Activated CD8-positive, alpha-beta memory T cell treated with anti-CD3 and anti-CD28 coated beads for 1 hour (primary cell): ENCODE measurements around the gene ADAMTS9.

Experiments used
- DNase-seq, 2 donors: peaks; one replicate each; pipeline ENCODE4 v3.0.0-alpha.2; 2020; ENCODE audit warnings: low read depth in 1 of 2; ENCODE audit errors: extremely low read depth in 1 of 2

Gene ADAMTS9

DNA sequence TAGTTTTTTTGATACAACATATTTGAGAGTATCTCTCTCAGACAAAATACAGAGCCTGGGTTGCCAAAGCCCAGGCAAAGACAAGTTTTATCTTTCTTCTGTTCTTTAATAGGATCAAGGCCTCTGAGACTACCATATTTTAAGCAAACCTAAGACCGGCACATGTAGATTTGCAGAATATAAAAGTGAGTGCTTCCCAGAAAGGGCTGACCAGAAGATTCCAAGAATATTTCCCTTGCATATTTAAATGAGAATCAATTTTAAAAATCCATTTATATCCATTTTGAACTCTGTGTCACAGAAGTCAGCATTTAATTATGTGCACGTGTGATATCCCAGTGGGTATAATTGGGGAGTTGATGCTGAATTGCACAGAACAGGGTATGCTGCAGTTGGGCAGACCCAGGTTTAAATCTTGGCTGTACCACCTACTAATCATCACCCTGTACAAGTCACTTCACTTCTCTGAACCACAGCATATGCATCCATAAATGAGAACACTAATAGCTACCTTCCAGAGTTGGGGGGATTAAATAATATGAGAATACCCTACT lies 191.9 kb downstream of the ADAMTS9 start:
- no peak for DNase-seq

DNA sequence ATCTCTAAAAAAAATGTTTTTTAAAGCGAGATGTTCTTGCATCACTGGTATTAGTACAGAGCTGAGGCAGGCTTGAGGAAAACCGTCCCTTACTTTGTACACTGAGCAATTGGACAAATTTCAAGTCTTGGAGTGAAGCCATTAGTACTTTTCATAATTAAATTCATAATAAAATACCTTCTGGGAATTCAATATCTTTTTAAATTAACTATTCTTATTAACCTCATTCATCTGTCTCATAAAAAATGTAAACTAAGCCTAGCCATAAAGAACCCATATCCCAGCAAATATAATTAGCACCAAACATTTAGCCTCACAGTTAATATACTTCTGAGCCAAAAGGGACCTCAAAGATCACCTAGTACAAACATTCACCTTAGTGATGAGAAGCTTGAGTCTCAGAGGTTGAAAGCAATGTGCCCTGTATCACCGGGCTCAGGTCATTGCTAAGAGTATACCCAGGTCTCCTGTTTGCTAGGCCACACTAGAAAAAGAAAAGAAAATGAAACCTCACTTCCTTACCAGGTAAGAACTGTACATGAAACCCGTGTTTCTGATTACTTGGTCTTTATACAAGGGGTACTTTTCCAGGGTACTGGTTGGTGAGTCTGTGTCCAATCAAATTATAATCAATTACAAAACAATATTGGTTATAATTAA lies 192.5 kb downstream of the ADAMTS9 start:
- DNase-seq: no peak

DNA sequence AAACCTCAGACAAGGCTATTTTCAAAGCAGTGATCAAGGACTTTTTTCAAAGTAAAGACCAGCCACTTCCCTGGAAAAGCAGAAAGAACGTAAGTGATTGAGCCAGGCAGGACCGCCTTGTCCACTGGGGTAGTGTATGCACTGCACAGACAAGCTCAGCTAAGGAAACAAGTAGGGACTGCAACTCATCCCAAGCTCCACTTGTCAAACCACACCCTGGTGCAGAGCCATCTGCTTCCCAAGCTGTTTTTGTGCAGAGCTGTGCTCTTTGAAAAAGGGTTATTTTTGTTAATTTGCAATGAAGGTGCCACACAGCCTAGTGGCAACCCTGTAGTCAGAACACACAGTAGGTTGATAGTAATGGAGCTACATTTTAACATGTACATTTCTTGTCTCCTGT lies 193.3 kb downstream of the ADAMTS9 start:
- no peak for DNase-seq

DNA sequence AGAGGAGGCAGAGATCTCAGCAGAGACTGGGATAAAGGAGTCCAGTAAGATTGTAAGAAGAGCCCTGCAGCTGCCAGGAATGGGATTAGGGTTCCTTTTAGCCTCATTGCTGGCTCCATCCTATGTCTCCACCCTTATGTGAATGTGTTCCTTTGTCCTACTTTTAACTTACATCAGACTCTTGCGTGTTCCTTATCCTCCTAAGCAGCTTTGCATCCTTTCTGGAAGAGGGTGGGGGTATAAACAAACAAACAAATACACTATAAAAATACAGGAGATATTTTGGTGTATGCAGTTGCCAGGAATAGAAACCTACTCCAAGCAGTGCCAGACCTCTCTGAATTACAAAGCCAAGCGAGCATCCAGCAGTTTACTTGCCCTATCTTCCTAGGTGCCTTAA lies 194.7 kb downstream of the ADAMTS9 start:
- DNase-seq: no peak

DNA sequence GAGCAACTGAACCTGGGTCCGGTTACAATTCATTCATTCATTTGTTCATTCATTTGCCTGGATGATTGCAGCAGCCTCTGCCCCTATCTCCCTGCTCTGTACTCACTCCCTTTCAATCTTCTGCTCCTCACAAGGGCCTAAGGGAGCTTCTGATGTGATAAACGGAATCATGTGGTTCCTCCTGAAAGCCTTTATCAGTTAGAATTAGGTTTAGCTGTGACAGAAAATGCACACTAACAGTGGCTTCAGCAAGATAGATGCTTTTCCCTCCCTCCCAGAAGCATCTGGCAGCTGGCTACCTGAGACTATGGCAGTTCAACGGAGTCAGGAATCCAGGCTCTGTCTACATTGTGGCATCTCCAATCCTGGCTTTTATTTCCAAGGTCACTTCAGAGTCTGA lies 196.0 kb downstream of the ADAMTS9 start:
- no peak for DNase-seq

DNA sequence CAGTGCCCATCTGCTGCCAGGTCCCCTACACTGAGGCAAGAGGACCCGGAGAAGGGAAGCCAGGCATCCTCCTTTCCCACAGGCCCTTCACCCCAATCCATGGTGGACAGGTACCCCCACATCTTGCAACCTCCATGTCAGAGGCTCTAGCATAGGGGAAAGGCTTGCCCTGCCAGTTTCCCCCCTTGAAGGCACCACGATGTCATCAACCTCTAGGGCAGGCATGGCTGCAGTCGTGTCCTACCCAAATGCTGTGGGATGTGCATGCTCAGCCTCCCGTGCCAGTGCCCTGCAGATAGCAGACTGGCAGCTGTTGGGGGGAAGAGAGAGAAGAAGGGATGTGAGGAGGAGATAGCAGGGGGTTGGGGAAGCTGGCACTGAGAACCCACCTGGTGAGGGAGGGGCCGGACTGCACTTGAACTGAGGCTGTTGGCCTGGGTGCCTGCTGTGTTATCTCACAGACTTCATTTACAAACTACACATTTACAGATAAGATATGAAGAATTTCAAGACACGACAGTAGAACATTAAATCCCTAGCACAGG lies 197.5 kb downstream of the ADAMTS9 start:
- DNase-seq: no peak

DNA sequence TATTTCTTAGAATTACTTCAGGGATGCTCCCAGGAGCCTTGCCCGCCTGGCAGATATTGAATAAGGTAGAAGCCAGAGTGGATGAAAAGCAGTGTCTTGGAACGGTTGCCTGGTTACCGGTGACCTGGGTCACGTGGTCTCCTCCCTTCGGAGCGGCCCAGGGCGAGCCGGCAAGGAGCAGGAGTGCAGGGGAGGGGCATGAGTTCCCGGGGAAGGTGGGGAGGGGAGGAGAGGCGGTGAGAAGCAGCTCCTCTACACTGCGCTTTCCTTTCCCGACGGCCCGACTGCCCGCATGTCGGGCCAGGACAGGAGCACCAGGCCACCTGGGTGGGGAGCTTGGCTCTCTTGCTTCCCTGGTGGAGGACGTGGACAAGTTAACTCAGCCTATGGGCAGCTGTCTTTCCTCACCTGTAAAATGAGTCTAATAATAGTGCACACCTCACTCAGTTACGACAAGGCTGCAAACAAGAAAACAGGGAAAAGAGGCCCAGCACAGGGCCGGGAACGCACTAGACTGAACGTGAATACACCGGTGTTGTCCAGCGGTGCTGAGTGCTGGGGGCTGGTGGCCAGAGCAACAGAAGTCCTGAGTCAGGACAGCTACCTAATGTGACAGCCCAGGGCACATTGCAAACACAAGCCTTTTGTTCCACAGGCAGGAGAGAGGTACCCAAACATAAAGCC lies 198.3 kb downstream of the ADAMTS9 start:
- no peak for DNase-seq

DNA sequence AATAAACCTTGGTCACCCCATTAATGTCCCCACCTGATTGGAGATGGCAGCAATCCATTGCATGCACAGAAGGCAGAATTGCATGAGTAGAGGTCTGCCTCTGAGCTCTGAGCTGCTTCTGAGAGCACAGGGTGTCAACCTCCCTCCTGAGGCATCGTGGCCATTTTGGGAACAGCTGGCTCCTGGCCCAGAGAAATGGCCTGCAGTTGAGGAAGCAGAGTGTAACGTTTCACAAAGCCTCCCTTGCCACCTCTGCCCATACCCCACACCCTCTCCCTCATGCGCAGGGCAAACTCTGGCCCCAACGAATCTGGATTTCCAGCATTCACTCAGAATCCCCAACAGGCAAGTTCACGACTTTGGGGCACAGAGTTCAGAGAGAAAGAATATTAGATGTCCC lies 198.9 kb downstream of the ADAMTS9 start:
- DNase-seq: no peak

DNA sequence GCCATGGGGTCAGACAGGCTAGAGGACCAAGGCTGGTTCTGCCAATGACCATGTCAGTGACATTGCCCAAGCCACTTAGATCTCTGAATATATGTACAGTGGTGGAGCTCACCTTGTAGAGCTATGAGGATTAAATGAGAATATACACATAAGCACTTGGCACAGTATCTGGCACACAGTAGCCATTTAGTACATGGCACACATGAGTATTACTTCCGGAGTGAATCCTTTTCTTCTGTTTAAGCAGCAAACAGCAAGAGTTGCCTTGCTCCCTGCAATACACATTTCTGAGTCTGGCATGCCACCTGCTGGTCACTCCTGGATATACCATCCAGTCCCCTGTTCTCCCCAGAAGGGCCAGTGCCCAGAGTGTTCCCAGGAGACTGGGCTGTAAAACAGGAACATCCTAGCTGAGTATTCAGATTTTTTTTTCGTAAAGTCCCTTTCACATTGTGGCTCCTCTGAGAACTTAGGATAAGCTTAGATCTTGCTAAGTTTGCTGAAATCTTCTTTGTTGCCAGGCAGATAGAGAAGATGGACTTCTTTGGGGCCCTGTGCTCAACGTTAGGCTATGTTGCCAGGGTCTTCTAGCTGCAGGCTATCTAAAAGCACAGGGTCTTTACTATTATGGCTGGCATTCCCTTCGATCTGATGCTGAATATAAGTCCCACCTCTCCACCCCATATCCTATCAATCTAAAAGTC lies 203.4 kb downstream of the ADAMTS9 start:
- DNase-seq: peak in 1 of 2 donors; percentile 39

DNA sequence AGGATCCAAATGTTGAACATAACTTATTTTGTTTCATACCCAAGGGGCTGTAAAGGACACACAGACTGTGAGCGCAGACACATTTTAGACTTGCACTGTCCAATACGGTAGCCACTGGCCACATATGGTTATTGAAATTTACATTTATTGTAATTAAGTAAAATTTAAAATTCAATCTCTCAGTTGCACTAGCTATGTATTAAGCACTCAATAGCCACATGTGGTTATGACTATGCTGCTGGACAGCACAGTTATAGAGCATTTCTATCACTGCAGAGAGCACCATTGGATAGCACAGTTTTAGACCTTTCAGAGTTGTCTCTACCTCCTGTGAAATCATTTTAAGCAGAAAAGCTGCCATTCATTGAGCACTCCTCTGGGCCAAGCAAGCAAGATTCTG lies 204.3 kb downstream of the ADAMTS9 start:
- DNase-seq: no peak

DNA sequence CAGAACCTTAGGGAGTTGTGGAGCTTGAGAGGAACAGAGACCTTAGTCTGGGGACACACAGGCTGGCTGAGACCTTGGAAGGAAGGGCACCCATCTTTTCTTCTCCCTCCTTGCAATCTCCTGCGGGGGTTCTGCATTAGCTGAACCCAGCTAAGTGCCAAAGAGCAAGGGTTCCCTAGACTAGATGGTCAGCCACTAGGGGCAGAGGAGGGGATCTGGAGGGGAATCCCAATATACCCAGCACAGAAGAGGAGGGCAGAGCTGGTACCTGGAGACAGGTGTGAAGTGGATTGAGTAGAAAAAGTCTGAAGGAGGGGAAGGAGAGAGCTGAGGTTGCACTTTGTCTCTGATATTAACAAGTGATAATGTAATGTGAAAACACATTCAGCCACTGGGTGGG lies 212.8 kb downstream of the ADAMTS9 start:
- no peak for DNase-seq

DNA sequence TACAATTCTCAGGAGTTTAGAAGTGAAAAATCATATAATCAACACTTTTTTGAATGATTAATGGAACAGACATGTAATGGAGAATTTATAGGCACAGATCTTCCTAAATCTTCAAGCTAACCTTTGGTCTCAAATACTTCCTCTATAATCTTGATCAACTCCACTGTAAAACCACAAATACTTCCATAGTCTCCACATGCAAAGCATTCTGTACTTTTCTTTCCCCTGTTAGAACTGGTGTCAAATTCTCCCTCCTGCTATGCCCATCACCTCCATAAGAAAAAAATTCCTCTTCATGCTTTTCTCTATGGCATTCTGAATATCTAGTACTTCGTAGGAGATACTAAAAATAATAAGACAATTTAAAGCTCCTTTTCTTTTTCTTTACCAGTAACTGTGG lies 214.3 kb downstream of the ADAMTS9 start:
- DNase-seq: no peak

DNA sequence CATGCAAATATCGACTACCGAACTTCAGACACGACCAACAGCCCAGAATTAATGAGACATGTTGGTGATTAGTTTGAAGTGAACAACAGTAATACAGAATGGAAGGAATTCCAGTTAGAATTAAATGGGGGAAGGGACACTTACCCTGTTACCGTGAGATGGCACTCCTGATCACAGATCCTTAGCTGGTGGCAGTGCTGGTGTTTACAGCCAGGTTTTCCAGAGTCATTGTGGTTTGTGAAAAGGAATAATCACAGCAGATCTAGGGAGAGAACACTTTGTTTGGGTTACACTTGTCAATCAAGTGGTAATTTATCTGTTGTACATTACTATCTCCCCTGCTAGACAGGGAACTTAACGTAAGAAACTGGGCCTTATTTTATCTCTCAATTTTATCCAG lies 217.4 kb downstream of the ADAMTS9 start:
- DNase-seq: no peak

DNA sequence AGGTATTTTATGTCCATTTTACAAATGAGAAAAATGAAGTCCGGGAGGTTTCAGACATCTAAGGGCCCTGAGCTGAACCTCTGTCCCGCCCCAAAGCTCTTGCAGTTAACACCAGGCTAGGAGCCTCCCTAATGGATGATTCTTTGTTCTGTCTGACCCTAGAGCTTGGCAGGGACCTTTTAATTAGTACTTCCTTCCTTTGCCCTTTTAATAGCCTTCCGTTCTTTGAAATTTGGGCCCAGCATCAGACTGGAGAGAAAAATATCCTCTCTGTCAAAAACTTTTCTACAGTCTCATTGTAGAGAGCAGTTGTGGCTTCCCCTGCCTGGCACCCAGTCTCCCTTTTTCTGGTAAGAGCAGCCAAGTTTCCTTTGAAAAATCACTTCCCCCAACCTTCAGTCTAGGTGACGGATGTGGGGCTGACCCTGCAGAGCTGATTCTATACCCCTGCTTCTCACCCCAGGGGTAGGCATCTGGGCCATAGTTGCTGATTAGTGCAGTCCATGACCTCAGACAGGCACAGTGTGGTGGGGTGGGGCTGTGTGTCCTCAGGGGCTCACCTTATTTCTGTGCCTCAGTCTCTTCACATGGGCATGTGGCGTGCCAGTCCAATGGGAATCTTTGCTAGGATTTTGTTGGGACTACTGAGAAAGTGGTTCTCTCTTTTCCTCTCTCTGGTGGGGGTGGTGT lies 220.4 kb downstream of the ADAMTS9 start:
- no peak for DNase-seq
